HuH-7 (cell line): ENCODE data around the gene ACAP2.
"Not testable (repeated sequence)": the region's sequence is repeated elsewhere in the genome, so short reads cannot be mapped to it uniquely, and the experiment has no call there.

Experiments
- DNase-seq: peaks from one replicate; pipeline ENCODE4 v3.0.0; 2011; ENCODE audit warnings: low spot score

Gene ACAP2

DNA sequence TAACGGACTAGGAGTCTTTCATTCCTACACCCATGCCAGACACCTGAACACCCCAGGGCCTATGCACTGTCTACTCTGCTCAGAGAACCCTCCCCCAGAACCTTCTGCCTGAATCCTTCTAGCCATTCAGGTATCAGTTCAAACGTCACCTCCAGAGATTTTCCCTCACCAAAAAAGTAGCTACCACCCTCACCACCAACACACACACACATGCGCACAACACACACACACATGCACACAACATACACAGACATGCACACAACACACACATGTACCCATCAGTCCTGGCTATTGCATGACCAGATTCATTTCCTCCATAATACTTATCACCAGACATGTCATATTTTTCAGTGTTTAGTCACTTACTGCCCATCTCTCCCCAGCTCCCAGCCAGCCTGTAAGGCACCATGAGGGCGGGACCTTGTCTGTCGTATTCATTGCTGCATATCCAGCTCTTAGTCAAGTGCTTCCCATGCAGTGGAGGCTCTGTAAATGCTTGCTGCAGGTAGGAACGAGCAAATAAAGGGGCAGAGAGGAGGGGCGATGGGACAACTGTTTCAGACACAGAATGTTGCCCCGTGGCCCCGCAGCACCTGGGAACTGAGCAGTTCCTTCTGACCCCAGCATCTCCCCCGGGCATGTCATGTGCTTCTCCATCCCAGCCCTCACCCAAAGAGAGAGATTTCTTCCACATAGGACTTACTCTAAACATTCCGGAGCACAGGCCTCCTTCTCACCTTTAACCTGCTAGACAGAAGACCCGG lies 201.0 kb downstream of the ACAP2 start:
- no peak for DNase-seq

DNA sequence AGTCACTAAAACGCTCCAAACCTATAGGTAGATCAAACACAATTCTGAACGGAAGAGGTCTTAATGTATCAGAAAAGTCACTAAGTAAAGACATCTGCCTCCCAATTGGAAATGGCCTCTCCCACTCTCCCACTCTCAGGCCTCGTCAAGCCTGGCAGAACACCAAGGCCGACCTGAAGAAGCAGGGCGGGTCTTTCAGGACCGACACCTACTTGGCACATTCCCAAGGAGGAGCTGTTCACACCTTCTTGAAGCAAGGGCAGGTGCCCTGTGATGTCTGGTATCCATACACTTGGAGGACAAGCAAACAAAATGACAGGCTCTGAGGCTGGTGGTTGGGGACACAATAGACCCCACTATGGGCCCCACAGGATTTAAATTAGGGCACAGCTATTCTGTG lies 201.9 kb downstream of the ACAP2 start:
- DNase-seq: no peak

DNA sequence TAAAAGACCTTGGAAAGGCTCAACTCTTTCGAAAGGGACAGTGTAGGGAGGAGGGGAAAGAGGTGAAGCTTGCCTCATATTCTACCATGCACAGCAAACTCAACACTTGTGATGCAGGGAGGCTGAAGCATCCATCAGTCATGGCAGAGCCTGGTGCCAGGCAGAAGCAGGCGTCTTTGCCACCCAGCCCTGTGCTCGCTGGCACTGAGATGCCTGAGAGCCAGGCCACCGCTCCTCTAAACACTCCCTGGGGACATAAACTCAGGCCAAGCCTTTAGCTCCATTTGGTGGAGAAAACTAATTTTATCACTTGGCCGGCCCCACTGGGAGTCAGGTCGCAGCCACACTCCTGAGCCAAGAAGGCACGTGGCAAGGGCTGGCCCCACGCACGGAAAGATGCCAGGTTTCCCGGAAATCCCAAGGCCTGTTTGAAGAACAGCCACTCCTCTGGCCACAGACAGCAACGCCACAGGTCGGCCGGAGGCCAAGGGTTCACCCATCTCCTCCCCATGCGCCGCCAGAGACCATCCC lies 202.6 kb downstream of the ACAP2 start:
- DNase-seq: no peak

DNA sequence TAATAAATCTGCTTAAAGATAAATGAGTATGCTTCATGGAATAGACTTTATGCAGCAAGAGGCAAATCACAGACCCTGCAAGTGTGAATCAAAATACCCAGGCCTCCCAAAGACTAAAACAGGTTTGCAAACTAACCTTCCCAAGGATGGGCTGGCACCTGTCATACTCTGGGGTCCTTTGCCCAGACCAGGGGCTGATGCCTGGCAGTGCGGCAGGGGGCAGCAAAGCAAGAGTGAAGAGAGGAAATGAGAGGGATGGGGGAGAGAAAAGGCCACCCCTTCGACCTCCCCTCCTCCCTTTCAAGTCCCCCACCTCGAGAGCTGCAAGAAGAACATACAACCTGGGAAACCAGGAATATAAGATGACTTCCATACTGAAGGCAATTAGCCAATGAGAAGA lies 203.7 kb downstream of the ACAP2 start:
- DNase-seq: no peak

DNA sequence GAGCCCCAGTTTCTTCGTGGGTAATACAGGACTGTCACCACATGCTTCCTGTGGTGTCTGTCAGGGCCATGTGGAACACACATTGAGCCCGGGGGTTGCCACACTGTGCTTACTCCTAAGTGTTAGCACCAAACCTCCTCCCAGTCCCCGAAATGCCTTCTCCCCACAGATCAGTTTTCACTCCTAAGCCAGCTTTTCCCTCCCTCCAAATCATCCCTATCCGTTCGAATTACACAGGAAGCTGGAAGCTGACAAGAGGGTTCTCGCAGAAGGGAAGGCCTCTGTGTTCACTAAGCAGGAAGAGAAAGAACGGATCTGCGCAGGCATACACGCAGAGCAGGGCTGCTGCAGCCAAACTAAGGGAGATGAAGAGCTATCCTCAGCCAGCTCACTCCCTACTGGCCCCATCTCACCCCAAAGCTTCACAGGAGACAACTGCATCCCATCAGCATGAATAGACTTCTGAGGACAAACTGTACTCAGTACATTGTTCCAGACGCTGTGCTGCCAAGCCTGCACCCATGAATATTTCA lies 204.2 kb downstream of the ACAP2 start:
- no peak for DNase-seq

DNA sequence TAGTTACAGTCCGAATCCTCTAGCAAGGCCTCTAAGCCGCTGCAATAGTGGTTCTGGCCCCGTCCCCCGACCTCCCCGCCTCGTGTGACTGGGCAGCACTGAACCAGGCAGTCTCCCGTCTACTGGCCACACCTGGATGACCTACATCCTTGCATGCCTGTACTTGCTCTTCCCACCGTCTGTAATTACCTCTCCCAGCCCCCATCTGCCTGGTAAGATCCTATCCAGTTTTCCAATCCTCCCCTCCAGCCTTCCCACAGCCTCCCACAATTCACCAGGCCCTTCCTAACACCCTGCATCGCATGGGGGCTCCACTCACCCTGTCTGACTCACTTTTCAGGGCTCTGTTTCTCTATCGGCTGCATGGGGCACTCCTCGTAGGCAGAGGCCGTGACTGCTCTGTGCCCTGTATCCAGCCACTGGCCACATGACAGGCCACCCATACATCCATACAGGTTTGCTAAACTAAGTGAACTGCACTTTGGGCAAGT lies 204.7 kb downstream of the ACAP2 start:
- DNase-seq: no peak

DNA sequence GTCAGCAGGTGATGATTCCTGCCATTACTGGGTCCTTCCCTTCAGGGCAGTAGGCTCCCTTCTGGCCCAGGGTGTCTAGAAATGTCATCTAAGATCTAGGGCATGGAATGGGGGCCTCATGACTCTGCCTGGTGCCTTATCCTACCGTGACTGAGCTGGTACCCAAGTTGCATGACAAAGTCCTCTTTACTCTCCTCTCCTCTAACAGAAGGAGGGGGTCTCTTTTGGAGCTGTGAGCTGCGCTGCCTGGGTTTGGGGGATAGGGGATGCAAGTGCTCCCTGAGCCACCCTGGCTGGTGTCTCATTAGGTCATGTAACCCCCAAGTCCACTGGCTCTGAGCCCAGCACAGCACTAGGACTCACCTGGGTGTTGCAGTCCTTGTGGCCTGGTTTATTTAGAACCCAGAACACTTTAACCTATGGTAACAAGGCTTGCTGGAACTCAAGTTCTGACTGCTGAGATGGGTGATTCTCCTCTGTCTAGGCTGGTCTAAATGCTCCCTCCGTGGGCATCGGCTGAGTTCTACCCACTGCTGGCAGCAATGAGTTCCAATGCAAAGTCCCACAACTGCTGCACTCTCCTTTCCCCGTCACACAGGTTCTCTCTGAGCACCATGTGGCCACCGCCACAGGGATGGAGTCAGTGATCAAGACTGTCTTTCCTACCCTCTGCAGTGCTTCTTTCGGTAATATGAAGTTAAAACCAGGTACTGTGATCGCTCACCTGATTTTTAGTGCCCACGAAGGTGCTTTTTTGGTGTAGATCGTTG lies 205.8 kb downstream of the ACAP2 start:
- no peak for DNase-seq

DNA sequence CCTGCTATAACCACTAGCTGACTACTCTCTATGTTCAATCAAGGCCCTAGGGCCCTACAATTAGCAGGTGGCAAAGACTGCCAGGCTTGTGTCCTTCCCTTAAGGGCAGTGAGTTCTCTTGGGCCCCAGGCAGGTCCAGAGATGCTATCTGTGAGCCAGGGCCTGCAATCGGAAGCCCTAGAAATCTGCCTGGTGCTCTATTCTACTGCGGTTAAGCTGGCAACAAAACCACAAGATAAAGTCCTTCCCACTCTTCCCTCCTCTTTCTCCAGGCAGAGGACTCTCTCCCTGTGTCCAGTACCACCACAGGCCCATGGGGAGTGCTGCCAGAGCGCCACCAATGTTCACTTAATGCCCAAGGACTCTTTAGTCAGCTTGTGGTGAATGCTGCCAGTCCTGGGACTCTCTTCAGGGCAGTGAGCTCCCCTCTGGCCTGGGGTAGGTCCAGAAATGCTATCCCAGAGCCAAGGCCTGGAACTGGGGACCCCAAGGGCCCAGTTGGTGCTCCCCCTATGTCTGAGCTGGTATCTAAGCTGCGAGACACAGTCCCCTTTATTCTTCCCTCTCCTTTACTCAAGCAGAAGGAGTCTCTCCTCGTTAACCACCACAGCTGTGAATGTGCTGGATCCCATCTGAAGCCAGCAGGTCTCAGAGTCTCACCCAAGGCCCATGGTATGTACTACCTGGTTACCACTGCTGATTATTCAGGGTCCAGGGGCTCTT lies 206.6 kb downstream of the ACAP2 start:
- DNase-seq: no peak

DNA sequence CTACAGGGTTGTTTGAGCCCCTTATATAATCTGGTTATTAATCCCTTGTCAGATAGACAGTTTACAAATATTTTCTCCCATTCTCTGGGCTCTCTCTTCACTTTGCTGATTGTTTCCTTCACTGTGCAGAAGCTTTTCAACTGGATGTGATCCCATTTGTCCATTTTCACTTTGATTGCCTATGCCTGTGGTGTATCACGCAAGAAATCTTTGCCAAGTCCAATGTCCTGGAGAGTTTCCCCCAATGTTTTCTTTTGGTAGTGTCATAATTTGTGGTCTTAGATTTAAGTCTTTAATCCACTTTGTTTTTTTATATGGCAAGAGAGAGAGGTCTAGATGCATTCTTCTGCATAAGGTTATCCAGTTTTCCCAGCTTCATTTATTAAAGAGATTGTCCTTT lies 212.6 kb downstream of the ACAP2 start:
- no peak for DNase-seq

DNA sequence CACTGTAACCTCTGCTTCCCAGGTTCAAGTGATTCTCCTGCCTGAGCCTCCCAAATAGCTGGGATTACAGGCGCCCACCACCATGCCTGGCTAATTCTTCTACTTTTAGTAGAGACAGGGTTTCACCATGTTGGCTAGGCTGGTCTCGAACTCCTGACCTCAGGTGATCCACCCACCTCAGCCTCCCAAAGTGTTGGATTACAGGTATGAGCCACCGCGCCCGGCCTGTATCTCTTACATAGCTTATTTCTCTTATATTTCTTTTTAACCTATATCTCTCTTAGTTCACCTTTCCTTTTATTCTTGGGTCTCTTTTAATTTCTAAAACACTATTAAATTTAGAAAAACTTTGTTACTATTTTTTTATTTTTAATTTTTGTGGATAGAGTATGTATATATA lies 213.9 kb downstream of the ACAP2 start:
- not testable (repeated sequence) for DNase-seq

DNA sequence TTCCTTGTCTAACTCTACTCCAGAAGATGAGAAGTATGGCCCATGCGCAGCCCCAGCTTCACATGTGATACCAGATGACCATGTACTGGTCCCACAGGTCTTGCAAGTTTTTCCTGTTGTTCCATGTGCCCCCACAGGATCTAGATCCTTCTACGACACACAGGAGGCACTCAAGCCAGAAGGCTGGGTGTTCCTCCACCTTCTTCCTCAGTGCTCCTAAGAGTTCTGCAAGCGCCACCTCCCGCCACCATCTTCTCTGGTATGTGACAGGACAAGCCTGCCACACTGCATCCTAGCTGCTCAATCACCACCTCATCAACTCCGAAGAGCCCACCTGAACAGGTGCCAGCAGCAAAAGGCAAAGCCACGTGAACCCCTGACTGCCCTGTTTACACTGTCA lies 214.9 kb downstream of the ACAP2 start:
- no peak for DNase-seq

DNA sequence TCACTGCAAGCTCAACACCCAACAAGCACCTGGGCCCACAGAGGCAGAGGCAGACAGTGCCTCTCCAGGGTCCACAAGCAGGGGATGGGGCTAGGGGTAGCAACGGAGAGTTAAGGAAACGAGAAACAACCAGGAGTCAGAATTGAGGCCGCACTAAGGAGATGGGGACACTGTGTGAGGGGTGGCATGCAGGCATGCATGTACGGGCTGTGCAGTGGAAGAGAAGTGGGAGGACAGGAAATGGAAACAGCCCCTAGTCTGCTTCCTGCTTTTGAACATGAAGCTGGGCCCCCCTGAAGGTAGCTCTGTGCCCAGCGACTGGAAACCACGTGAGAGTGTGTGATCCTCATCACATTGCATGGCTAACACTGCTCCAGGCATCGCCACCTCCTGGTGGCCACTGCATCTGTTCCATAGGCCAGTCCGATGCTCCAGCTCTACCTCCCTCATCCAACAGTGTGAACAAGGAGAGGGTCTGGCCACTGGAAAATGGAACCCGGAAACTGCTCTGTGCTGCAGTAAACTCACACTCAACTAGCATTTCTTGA lies 215.8 kb downstream of the ACAP2 start:
- peak; percentile 54 for DNase-seq

DNA sequence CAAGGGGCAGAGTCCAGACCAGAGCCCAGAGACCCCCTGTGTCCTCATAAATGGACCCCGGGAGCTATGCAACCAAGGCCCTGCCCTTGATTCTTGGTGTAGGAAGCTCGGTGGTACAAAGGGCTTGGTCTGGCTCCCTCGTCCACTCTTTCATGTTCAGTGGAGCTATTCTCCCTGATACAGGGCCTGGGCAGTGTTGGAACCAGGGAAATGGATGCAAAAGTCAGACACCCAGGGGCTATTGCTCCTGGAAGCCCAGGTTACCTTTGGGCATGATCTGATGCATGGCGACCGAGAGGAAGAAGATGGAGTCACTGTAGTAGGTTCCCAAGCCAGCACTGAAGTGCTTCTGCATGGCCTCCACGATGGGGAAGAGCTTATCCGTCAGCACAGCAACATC lies 216.4 kb downstream of the ACAP2 start:
- no peak for DNase-seq

DNA sequence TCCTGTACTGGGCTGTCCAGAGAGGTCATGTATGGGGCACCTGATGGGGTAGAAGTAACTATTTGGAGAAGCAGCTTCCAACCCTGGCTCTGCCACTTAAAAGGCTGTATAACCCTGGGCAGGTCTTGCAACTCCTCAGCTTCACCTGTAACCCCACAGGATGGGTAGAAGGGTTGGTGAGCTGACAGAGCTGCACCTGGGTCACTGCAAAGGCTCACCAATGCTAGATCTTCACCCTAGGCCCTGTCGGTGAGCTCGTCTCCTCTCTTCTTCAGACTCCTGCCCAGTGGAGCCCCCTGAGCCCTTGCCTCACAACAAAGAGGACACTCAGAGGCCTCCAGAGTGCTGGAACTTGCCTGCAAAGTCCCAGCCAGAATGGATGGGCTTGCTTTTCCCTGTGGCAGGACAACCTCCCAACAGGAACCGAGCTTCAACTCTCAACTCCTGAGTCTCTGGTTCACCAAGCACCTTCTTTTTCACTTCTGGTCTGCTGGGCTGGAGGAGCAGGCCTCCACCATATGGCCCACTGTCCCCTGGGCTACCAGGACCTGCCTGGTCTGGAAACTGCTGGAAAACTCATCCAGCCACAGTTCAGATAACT lies 217.7 kb downstream of the ACAP2 start:
- DNase-seq: no peak
